Keratinocyte (primary cell): ENCODE results near the gene GHRH. TPM values are rescaled to one million over a fixed set of nuclear protein-coding genes. Genes with fewer than 3 reads are reported as not detected.

Experiments used
- DNase-seq: peaks from one replicate; pipeline ENCODE4 v3.0.0-alpha.2; 2011; ENCODE audit warnings: low read depth, missing footprints, low spot score
- FAIRE-seq: peaks from 2 replicates; lab custom pipeline; 2011; peaks lifted over from hg19 to GRCh38; lab: Jason Lieb, UNC
- H2AFZ ChIP-seq: 2 replicates; pipeline ENCODE4 v1.6.0; 2012; ENCODE audit warnings: low read length, control low read depth, inconsistent platforms; ENCODE audit not compliant: control insufficient read depth
- H3K27ac ChIP-seq: 2 replicates; pipeline ENCODE4 v1.5.1; 2011; ENCODE audit warnings: low read length; ENCODE audit not compliant: control insufficient read depth, insufficient read depth
- H3K27me3 ChIP-seq: 3 replicates; pipeline ENCODE4 v1.6.0; 2011; ENCODE audit warnings: low read length; ENCODE audit not compliant: control insufficient read depth, insufficient read depth; ENCODE audit errors: extremely low read depth
- H3K36me3 ChIP-seq, 2 experiments: 2 replicates in 1 of 2; 3 replicates in 1 of 2; pipeline ENCODE4 v1.5.1; 2011; ENCODE audit warnings: low read length in 2 of 2, mild to moderate bottlenecking in 1 of 2; ENCODE audit not compliant: control insufficient read depth in 2 of 2, insufficient read depth in 2 of 2; ENCODE audit errors: extremely low read depth in 1 of 2
- H3K4me1 ChIP-seq: 3 replicates; pipeline ENCODE4 v1.5.1; 2011; ENCODE audit warnings: low read length; ENCODE audit not compliant: control insufficient read depth, insufficient read depth; ENCODE audit errors: extremely low read depth
- H3K4me2 ChIP-seq: 3 replicates; pipeline ENCODE4 v1.6.0; 2011; ENCODE audit warnings: low read depth, low read length; ENCODE audit not compliant: control insufficient read depth, insufficient read depth; ENCODE audit errors: extremely low read depth
- H3K4me3 ChIP-seq, 3 experiments: fragments of 200-600 bp in 1 of 3; sonication (generic) in 1 of 3; 2 replicates in 2 of 3; 3 replicates in 1 of 3; pipeline ENCODE4 v1.5.1; 2011 to 2016; ENCODE audit warnings: low read length in 3 of 3, mild to moderate bottlenecking in 3 of 3, control low read depth in 2 of 3, inconsistent platforms in 1 of 3, low read depth in 1 of 3, mixed read lengths in 1 of 3, mixed run types in 1 of 3, moderate library complexity in 1 of 3; ENCODE audit not compliant: control insufficient read depth in 2 of 3, insufficient read depth in 2 of 3; ENCODE audit errors: extremely low read depth in 1 of 3
- H3K79me2 ChIP-seq: 2 replicates; pipeline ENCODE4 v1.6.0; 2012; ENCODE audit warnings: low read length; ENCODE audit not compliant: control insufficient read depth, insufficient read depth
- H3K9ac ChIP-seq: 3 replicates; pipeline ENCODE4 v1.6.0; 2011; ENCODE audit warnings: low read length; ENCODE audit not compliant: control insufficient read depth, insufficient read depth; ENCODE audit errors: extremely low read depth
- H3K9me1 ChIP-seq: 3 replicates; pipeline ENCODE4 v1.6.0; 2011; ENCODE audit warnings: low read length; ENCODE audit not compliant: control insufficient read depth, insufficient read depth; ENCODE audit errors: extremely low read depth
- H3K9me3 ChIP-seq: 2 replicates; pipeline ENCODE4 v1.5.1; 2012; ENCODE audit warnings: low read depth, low read length; ENCODE audit not compliant: control insufficient read depth
- H4K20me1 ChIP-seq: 3 replicates; pipeline ENCODE4 v1.6.0; 2011; ENCODE audit warnings: low read length; ENCODE audit not compliant: control insufficient read depth, insufficient read depth; ENCODE audit errors: extremely low read depth
- CTCF ChIP-seq, 3 experiments: IDR thresholded peaks in 1 of 3; conservative IDR thresholded peaks in 1 of 3; optimal IDR thresholded peaks in 1 of 3; 2 replicates in 2 of 3; 3 replicates in 1 of 3; pipeline versions ENCODE3 to v1.5.1; 2011; ENCODE audit warnings: low read length in 3 of 3, mild to moderate bottlenecking in 3 of 3, moderate library complexity in 2 of 3, control low read depth in 1 of 3, inconsistent platforms in 1 of 3; ENCODE audit not compliant: insufficient read depth in 2 of 3; ENCODE audit errors: extremely low read depth in 1 of 3
- EZH2 ChIP-seq: IDR thresholded peaks from one replicate; pipeline ENCODE4 v1.6.1; 2012; ENCODE audit warnings: inconsistent platforms, mild to moderate bottlenecking, low read length, moderate library complexity
- dilution Hi-C: fragments of 300-500 bp; cut with MboI; formaldehyde crosslinking; loops from one replicate; pipeline ENCODE4 v1.7.0; 2020; ENCODE audit warnings: low sequenced_read_pairs; ENCODE audit not compliant: extremely low pct_ligation_motif_present
- polyA plus RNA-seq, 5 experiments: library from polyadenylated mRNA; depleted of rRNA in 3 of 5; stranded (reverse) in 3 of 5; stranded (forward) in 1 of 5; unstranded in 1 of 5; fragments of >200 nt; gene quantifications; 1 replicate in 1 of 5; 2 replicates in 3 of 5; 3 replicates in 1 of 5; pipeline versions ENCODE4 v1.2.1 to v1.2.3, GENCODE V29; 2011 to 2012; ENCODE audit warnings: missing spikeins in 2 of 5, low read depth in 1 of 5, low replicate concordance in 1 of 5

The GHRH gene
- polyA plus RNA-seq, 1 donor (not counting 4 experiments of a cell fraction or from before 2014, with no cell fraction given): not detected

DNA sequence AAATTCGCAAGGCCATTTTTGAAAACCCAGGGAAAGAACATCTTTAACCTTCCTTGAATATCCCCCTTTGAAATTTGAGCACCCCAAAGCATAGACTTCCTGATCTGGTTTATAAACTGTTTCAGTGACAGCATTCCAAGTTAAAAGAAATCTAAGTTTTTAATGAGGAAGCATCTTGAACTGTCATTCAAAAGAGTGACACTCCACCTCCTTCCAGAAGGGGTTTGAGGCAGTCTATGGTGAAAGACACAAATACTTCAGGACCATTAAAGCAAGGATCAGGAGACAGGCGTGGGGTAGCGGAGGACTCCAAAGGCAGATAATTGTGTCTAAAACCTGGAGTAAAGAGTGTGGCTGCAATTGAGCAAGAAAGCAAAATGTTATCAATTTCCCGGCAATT, 691 bp downstream of the GHRH start:
- no peaks in the 10 kb centered on the region for H4K20me1 ChIP-seq
- H3K9me1 ChIP-seq: no peaks in the 10 kb centered on the region
- no peak overlapping the region for H3K9ac ChIP-seq
- H3K4me3 ChIP-seq: no peak overlapping the region
- TF ChIP-seq CTCF (optimal IDR thresholded peaks at IDR 0.05 in 1 of 3, IDR thresholded peaks at IDR 0.05 in 1 of 3, conservative IDR thresholded peaks at IDR 0.05 in 1 of 3; ENCODE audit: extremely low read depth in 1 of 3, insufficient read depth in 2 of 3, low read length in 3 of 3) (no peak), EZH2 (no peak)
- no peaks in the 10 kb centered on the region for H3K36me3 ChIP-seq
- H3K27me3 ChIP-seq: peaks cover 44% of the 10 kb centered on the region
- DNase-seq (no peak), FAIRE-seq (no peak)
- no peaks in the 10 kb centered on the region for H3K4me1 ChIP-seq
- no peak overlapping the region for H2AFZ ChIP-seq
- dilution Hi-C loops: loop anchor here (25.0 kb wide), 1 partner anchor 226 kb away; no protein-coding TSS in a partner anchor
- no peaks in the 10 kb centered on the region for H3K9me3 ChIP-seq
- no peak overlapping the region for H3K27ac ChIP-seq
- no peaks in the 10 kb centered on the region for H3K79me2 ChIP-seq
- H3K4me2 ChIP-seq: no peak overlapping the region

- no peak overlapping the region for H3K4me2 ChIP-seq
- no peaks in the 10 kb centered on the region for H3K36me3 ChIP-seq
- H3K9ac ChIP-seq: no peak overlapping the region
- no peak overlapping the region for H3K27ac ChIP-seq
- no peaks in the 10 kb centered on the region for H3K4me1 ChIP-seq
- H3K79me2 ChIP-seq: no peaks in the 10 kb centered on the region
- DNase-seq (no peak), FAIRE-seq (no peak)
- no peak for TF ChIP-seq EZH2
- no peak for TF ChIP-seq CTCF (optimal IDR thresholded peaks at IDR 0.05 in 1 of 3, IDR thresholded peaks at IDR 0.05 in 1 of 3, conservative IDR thresholded peaks at IDR 0.05 in 1 of 3; ENCODE audit: extremely low read depth in 1 of 3, insufficient read depth in 2 of 3, low read length in 3 of 3)
- H3K4me3 ChIP-seq: no peak overlapping the region
- H3K9me1 ChIP-seq: no peaks in the 10 kb centered on the region
- dilution Hi-C loops: loop anchor here (5.0 to 25.0 kb wide), 2 partner anchors 58 to 227 kb away; no protein-coding TSS in a partner anchor
- H3K9me3 ChIP-seq: no peaks in the 10 kb centered on the region
- no peaks in the 10 kb centered on the region for H4K20me1 ChIP-seq
- H2AFZ ChIP-seq: no peak overlapping the region
- H3K27me3 ChIP-seq: peaks cover 44% of the 10 kb centered on the region
These were observed 1.7 kb downstream of the GHRH start for GRCh38 chr20:37259865-37260264.
